Stimulated activated CD8-positive, alpha-beta memory T cell treated with anti-CD3 and anti-CD28 coated beads, Interleukin-15, amount 100 ng/mL, for 4 hours (primary cell): ENCODE measurements around the gene TTC14.

Experiments used
- DNase-seq, 2 donors: peaks; one replicate each; pipeline ENCODE4 v3.0.0-alpha.2; 2020; ENCODE audit warnings: low read depth in 2 of 2

Gene TTC14

GRCh38 chr3:180630371-180630770 lies 28.4 kb downstream of the TTC14 start:
- no peak for DNase-seq

GRCh38 chr3:180631317-180631716 lies 29.4 kb downstream of the TTC14 start:
- no peak for DNase-seq

GRCh38 chr3:180633722-180634121 lies 31.8 kb downstream of the TTC14 start:
- no peak for DNase-seq

- DNase-seq = no peak
These were observed 39.0 kb downstream of the TTC14 start for GRCh38 chr3:180640987-180641386.

- DNase-seq = no peak
These were observed 44.3 kb downstream of the TTC14 start for GRCh38 chr3:180646187-180646790.

- DNase-seq = no peak
These were observed 54.4 kb downstream of the TTC14 start for GRCh38 chr3:180656406-180656805.

GRCh38 chr3:180657094-180657493 lies 55.1 kb downstream of the TTC14 start:
- DNase-seq = no peak
